GM18526 (cell line): ENCODE data around the gene CCDC169.

Experiments
- POLR2A ChIP-seq: IDR thresholded peaks from 3 replicates; pipeline ENCODE4 v1.6.1; 2011; ENCODE audit not compliant: insufficient read length; ENCODE audit errors: extremely low read depth

The CCDC169 gene

DNA sequence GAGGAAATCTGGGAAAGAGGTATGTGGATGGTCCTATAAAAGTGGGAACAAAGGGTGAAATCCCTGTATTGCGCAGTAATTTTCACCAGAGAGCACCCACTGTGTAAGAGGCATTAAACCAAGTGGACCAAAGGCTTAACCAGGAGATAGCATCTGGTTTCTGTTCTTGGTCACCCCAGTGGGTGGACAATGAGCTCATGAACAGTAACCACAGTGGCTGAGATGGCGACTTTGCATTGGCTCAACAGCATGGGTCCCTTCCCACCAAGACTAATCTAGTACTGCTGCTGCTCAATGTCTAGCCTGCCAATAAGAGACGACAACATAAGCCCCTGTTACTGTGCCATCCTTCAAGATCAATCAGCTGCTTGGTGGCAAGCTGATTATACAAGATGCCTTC is 36.6 kb downstream of the CCDC169 start:
- TF ChIP-seq POLR2A, result no peak

DNA sequence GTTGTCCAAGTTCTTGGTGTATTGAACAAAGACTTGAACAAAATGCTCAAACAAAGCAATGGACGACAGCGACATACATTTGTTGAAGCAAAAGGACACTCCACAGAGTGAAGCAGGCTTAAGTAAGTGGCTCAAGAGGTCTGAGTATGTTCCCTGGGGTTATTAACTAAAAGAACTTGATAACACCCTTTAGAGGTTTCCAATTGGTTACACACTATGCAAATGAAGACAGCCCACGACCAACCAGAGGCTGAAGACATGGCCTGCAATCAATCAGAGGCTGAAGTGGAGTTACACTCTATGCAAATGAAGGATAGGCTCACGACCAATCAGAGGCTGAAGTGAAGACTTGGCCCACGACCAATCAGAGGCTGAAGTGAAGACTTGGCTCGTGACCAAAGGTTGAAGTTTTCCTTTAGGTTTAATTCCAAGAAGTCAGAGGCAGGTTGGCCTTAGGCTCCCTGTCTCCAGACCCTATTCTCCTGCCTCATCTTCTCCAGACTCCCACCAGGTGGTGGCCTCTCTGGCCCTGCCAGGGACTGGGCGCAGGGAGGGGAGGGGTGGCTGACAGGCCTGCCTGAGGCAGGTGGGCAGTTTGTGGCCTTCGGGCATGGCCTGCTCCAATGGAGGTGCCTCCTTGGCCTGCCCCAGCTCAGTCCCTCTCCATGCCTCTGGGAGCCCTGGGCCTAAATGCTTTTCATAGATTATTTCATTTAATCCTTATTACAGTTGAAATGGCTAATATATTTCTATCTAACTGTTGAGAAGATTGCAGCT is 38.1 kb downstream of the CCDC169 start:
- no peak for TF ChIP-seq POLR2A

DNA sequence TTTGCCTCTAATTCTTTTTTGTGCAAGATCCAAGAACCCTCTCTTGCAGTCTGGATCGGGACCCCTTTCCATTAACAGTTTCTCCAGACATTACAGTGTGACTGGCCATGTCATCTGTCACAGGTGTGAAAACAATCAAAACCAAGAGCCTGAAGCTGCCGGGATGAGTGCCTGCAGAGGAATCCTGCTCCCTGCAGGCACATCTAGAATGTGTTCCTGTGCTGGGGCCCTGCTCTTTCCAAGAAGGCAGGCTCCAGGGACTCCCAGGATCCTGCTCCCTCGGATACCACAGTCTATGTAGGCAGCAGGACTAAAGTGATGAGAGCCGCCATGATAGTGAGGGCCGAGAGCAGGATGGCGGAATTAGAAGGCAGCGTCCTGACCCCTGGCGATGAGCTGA is 38.8 kb downstream of the CCDC169 start:
- TF ChIP-seq POLR2A, result no peak

DNA sequence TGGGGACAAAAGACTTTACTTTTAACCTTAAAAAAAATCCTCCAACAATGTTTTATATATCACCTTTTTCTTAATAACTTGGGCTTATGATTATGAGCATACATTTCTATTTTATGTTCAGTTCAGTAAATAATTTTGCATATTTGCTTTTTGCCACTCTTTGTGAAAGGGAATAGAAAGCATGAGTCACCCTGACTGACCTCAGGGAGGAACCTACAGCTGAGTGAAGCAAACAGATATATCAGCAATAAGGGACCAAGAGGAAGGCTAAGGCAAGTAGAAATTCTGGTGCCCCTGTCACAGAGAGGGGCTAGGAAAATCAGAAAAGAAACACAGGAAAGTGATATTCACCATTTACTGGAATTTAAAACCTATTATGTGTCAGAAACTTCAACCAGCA is 46.1 kb downstream of the CCDC169 start:
- TF ChIP-seq POLR2A, result no peak

DNA sequence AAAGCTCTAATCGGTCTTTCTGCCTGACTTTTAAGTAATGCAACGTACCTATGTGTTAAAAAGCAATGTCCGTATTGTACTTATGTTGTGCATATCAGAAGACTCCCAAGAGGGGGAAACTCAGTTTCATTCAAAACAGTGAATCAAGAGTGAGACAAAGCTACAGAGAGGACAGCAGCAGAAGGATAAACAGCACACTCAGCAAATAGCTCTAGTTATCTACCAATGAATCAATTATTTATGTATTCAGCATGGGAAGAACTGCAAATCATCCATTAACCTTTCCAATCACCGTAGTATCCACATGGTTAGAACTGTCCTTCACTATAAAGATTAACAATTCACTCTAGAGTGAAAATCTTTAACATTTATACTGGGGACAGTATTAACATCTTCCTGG is 46.6 kb downstream of the CCDC169 start:
- no peak for TF ChIP-seq POLR2A

DNA sequence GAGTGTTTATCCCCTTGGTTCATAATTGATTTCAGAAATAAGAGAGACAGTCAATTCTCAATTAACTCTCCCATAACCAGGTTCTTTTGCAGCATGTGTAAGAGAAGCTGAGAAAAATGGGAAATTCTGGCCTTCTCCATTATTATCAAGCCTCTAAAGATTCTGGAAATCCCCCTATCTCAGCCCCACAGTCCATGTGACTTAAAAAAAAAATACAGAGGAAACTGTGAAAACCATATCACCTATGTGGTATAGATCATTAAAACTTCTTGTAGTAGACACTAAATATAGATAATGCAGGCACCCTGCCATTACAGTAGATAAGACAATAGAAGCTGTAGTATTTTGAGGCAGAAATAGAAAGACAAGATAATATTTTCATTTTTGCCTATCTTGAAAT is 48.9 kb downstream of the CCDC169 start:
- no peak for TF ChIP-seq POLR2A

DNA sequence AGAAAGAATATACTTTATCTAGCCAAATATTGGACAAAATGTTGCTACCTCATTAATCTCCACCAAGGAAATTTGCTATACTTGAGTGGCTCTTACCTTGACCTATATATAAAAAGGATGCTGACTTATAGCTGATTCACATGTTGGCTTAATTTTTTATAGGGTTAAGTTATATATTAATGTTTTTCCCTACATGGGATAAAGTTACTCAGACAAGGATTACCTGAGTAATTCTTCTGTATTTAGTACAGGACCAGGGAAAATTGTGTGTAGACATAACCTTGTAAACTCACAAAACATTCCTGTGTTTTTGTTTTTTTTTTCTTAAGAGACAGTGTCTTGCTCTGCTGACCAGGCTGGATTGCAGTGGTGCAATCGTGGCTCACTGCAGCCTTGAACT is 52.6 kb downstream of the CCDC169 start:
- no peak for TF ChIP-seq POLR2A

DNA sequence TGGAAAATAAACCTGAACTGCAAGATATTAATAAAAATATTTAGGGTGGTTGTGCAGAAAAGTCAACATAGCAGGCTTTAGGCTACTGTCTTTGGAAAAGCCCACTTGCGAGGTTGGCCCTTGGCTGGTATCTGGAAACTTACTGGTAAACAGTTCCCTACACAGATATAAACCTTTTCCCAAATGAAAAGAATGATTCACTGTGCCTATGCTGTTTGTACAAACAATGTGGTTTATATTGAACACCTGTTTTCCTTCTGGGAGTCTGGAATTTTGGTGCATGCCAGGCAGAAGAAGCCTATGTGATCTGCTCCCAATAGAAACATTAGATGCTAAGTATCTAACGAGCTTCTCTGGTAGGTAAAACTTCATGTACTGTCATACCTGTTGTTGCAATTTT is 53.5 kb downstream of the CCDC169 start:
- TF ChIP-seq POLR2A, result no peak

DNA sequence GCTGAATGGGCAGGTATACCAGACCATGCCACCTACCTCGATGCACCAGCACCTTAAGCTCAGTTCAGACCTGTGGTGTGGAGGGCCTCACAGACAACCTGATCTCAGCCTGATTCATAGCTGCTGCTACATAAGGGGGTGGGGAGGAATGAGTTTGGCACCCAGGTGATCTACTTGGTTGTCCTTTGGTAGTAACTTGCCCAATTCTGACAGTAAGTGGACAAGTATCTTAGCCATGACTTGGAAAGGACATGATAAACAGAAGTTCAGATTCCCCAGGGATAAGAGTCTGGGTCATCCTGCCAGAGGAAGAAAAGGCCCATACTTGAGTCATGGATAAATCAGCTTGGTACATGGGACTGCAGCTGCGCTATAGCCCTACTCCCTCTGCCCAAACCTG is 54.9 kb downstream of the CCDC169 start:
- no peak for TF ChIP-seq POLR2A

DNA sequence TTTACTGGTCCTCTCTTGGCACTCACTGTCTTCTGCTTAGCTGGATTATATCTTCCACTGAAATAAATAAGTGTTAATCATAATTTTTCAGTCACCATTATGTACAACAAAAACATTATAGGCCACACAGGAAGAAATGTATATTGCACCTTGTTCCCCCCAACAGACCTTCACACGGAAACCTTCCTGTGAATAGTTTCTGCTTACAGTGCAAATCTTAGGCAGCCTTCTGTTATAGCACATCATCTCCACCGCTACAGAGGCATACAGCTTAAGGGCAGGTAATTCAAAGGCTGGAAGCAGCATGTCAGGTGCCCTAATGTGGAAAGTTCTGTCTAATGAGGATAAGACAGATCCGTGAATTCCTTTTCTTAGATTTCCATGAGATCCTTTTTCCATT is 66.4 kb downstream of the CCDC169 start:
- TF ChIP-seq POLR2A, result no peak

DNA sequence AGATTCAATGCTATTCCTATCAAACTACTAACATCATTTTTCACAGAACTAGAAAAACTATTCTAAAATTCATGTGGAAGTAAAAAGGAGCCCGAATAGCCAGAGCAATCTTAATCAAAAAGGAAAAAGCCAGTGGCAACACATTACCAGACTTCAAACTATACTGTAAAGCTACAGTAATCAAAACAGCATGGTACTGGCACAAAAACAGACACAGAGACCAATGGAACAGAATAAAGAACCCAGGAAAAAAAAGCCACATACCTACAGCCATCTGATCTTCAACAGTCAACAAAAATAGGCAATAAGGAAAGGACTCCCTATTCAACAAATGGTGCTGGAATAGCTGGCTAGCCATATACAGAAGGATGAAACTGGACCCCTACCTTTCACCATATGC is 72.9 kb downstream of the CCDC169 start:
- no peak for TF ChIP-seq POLR2A

DNA sequence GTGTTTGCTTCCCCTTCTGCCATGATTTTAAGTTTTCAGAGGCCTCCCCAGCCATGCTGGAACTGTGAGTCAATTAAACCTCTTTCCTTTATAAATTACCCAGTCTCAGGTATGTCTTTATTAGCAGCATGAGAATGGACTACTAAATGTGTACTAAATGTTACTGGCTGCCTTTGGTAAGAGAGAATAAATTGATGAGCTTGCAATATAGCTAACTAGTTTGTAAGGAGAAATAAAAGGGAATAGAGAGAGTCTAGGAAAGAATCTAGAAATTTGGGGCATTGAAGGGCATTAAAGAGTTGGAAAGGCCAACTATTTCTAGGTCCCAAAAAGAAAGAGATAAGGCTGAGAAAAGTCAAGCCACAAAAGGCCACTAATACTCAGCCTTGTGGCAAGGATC is 77.7 kb downstream of the CCDC169 start:
- no peak for TF ChIP-seq POLR2A

DNA sequence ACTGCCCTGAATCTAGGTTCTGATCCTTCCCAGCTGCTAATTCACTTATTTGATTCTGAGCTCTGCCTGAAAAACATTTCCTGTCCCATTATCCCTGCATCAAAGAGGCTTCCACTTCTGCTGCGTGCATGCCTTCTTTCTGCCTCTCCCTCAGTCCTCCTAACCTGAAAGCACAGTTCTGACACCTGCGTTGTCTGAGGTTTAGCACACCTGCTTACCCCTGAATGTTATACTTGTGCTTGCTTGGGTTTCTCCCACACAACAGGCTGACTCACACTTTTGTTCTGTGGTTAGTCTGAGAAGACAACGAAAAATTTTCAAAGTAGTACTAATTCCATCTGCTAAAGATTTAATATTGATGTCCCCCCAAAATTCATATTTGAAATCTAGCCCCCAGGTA is 80.2 kb downstream of the CCDC169 start:
- no peak for TF ChIP-seq POLR2A

DNA sequence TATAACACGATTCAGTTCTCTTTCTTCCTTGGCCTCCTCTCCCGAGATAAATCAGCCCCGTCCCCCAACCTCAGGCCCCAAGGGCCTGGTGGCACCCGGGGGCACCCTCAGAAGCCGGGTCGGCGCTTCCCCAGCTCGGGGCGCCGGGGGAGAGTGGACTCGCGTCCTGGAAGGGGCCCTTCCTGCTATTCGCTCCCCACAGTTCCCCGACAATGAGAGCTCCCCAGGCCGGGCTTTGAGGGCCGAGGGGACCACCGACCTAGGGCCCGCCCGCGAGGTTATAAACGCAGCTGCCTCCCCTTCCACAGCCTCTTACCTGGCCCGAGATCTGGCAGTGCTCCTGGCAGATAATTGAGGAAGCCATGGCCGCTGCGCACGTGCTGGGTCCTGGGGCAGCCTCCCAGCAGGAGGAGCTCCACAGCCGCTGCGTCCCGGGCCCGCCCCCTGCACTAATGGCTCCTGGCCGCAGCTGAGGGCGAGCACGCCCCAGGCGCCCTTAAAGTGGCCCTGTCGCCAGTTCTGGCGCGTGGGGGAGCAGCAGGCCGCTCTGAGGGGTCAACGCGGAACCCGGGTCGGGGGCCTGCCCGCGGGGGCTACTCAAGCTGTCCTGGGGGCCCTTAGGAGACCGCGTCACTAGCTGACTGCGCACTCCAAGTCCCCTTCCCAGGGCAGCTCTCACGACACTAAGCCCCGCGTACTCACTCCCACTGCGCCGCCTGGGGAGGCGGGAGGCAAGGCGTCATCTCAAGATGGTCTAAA is 83.3 kb downstream of the CCDC169 start, which contains the start of gene SOHLH2:
Gene SOHLH2 (minus strand): TSS at position 394 of the 759 bp plus-strand sequence. CDS start 30 bp downstream, at position 364.
- TF ChIP-seq POLR2A, result no peak

DNA sequence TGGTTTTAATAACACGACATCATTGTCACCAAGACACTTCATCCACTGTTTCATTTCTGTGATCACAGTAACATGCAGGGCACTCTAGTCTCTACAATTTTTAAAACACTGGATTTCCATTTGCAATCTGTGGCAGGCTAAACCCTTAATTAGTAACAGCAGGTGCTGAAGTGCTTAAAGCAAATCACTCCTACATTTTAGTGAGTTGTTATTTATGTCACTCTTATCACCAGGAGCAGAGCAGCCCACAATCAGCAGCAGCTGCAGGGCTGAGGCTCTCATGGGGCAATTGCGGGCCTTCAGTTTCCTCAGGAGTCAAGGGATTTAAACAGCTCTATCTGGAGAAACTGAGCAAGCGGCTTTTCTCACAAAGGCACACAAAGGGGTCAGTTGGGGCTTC is 84.8 kb downstream of the CCDC169 start:
- no peak for TF ChIP-seq POLR2A

DNA sequence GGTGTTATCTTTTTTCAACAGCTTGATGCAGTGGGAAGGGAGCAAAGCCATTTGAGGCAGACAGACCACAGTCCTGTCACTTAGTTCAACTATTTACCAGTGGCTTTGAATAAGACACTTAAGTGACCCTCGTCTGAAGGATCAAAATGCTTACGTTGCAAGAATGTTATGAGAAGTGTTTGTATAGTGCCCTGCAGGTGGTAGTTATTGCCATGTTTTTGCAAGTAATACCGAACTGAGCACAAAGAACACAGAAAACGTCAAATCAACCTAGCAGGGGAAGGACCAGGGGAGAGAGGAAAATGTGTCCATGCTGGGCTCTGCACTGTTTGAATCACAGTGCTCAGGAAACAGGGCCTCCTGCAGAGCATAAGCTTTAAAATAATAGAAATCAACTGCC is 86.0 kb downstream of the CCDC169 start:
- TF ChIP-seq POLR2A, result no peak

DNA sequence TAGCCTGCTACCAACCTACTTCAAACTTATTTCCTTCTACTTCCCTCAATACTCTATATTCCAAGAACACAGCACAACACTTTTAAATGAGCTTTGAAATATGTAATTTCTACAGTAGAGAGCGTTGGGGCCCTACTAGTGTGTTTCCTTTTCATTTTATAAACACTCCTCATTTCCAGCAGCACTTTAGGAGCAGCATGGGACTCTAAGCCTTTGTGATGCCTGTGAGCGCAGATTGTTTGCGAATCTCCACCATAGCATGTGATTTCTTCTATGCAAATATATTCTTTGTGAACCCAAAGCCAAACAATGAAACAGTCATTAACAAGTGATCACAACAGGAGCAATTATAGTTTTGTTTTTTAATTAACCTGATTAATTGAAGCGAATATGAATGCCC is 86.9 kb downstream of the CCDC169 start:
- TF ChIP-seq POLR2A, result no peak

DNA sequence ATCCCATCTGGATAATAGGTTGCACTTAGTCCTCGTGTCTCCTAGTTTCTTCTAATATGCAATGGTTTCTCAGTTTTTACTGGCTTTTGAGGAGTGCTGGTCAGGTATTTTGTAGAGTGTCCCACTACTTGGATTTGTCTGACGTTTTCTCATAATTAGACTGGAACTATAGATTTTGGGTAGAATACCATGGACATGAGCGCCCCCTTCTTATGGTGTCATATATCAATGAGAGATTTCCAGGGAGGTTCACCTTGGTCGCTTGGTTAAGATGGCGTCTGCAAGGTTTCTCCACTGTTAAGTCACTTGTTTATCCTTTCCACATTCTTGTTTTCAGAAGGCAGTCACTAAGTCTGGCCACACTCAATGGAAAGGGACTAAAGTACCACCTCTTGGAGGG is 89.9 kb downstream of the CCDC169 start:
- TF ChIP-seq POLR2A, result no peak
